GM12892 (cell line): Measurements from ENCODE around the gene RPA3.

Experiments used
- POLR2A ChIP-seq: IDR thresholded peaks from 2 replicates; pipeline ENCODE4 v1.6.1; 2011; ENCODE audit warnings: low read depth, low read length, control low read depth
- TAF1 ChIP-seq: IDR thresholded peaks from 2 replicates; pipeline ENCODE4 v1.6.1; 2011; ENCODE audit warnings: low read depth, mild to moderate bottlenecking, control low read depth, low read length, borderline replicate concordance

DNA sequence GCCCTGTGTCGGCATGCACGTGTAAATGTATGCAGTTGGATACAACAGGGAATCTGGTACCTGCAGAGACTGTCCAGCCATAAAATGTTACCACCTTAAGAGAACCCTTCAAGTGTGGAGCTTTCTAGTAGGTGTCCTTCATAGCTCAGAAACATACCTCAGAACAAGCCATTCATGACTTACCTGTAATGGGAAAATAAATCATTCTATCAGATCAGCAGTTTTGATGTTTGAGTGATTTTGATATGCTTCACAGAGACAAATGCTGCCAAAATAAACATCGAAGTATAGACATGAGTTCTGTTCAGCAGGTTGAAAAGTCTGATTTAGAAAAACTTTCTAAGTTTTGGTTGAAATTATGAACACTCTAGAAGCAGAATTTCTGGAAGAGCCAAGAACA lies 111.4 kb downstream of the RPA3 start:
- TF ChIP-seq POLR2A, result no peak
- TF ChIP-seq TAF1, result no peak
